22Rv1 (cell line): Measurements from ENCODE around the gene CEACAM20.
"Not testable (repeated sequence)": the region's sequence is repeated elsewhere in the genome, so short reads cannot be mapped to it uniquely, and the experiment has no call there.

ENCODE experiments used
- H3K27ac ChIP-seq: fragments of 450-650 bp; 2 replicates; pipeline ENCODE4 v1.5.1; 2017
- CTCF ChIP-seq: fragments of 450-650 bp; IDR thresholded peaks from 2 replicates; pipeline ENCODE4 v1.5.1; 2017; ENCODE audit warnings: mild to moderate bottlenecking
- ZFX ChIP-seq: fragments of 450-650 bp; IDR thresholded peaks from 2 replicates; pipeline ENCODE4 v1.6.1; 2017; ENCODE audit warnings: antibody characterized with exemption, borderline replicate concordance

CEACAM20 gene

GRCh38 chr19:44548736-44549135, 19.3 kb upstream of the CEACAM20 start:
- TF ChIP-seq CTCF = no peak
- TF ChIP-seq ZFX = no peak
- H3K27ac ChIP-seq = no peak overlapping the region

GRCh38 chr19:44544031-44544430, 14.6 kb upstream of the CEACAM20 start:
- TF ChIP-seq ZFX = no peak
- no peak for TF ChIP-seq CTCF

GRCh38 chr19:44542671-44543070, 13.2 kb upstream of the CEACAM20 start:
- TF ChIP-seq CTCF = no peak
- no peak for TF ChIP-seq ZFX

More at GRCh38 chr19:44544031-44544430, 14.6 kb upstream of the CEACAM20 start:
- H3K27ac ChIP-seq = no peak overlapping the region

GRCh38 chr19:44540736-44541135, 11.3 kb upstream of the CEACAM20 start:
- TF ChIP-seq ZFX (no peak), CTCF (no peak)

More at GRCh38 chr19:44542671-44543070, 13.2 kb upstream of the CEACAM20 start:
- no peak overlapping the region for H3K27ac ChIP-seq

GRCh38 chr19:44539991-44540390, 10.5 kb upstream of the CEACAM20 start:
- H3K27ac ChIP-seq = no peak overlapping the region
- TF ChIP-seq CTCF (no peak), ZFX (no peak)

More at GRCh38 chr19:44540736-44541135, 11.3 kb upstream of the CEACAM20 start:
- no peak overlapping the region for H3K27ac ChIP-seq

GRCh38 chr19:44539236-44539826, 9.9 kb upstream of the CEACAM20 start:
- no peak for TF ChIP-seq CTCF
- TF ChIP-seq ZFX = no peak
- H3K27ac ChIP-seq = no peak overlapping the region

GRCh38 chr19:44535361-44535760, 5.9 kb upstream of the CEACAM20 start:
- not testable (repeated sequence) for H3K27ac ChIP-seq

- no peak overlapping the region for H3K27ac ChIP-seq
- no peak for TF ChIP-seq CTCF
- no peak for TF ChIP-seq ZFX
Observed at GRCh38 chr19:44532819-44533218, 3.3 kb upstream of the CEACAM20 start.
